Measurements from ENCODE around the gene APOA1. TPM values are rescaled to one million over a fixed set of nuclear protein-coding genes. Genes with fewer than 3 reads are reported as not detected.

Gene APOA1
- total and polyA plus RNA-seq, 10 of the 15 experiments (the other 5 are each of a cell fraction or from before 2014, with no cell fraction given), result 0.10 to 2.4 (median 0.24) TPM; not detected in 3

DNA sequence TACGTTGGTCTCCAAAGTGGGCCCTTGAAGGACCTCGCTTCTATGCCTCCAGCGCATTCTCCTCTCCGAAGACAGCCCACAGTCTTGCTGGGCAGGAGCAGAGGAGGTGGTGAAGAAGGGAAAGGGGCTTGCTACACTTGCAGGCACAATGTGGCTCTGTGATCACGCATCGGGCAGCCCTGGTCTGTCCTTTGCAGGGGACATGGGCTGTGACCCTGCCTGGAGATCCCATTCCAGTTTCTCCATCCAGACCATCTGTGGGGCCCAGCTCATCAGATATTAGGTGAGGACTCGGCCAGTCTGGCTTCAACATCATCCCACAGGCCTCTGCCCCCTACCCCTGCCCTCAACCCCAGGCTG lies 810 bp downstream of the APOA1 start:
- no peaks in the 10 kb centered on the region for H4K20me1 ChIP-seq (ENCODE audit: control insufficient read depth, insufficient read depth)
- 42% methylated on average over 7 of the region's 7 CpGs for WGBS (ENCODE audit: insufficient coverage, insufficient replicate concordance, low lambda C conversion rate, missing lambda C conversion rate)
- ChIA-PET RAD21 (ENCODE audit: unreplicated experiment) (interaction anchor here (0.8 to 2.7 kb wide), 15 partner anchors 14 to 308 kb away, joined by 3 to 56 read pairs (median 6); partner anchors contain the start of genes APOA5, PAFAH1B2 and ZPR1), SMC1A (ENCODE audit: uncharacterized antibody, unreplicated experiment) (interaction anchor here (1.1 to 2.8 kb wide), 12 partner anchors 16 to 394 kb away, joined by 3 to 42 read pairs (median 6); partner anchors contain the start of genes APOA5 and ZPR1), CTCF (interaction anchor here (0.6 to 7.3 kb wide), 29 partner anchors 10 to 390 kb away, joined by 3 to 183 read pairs (median 6); partner anchors contain the start of genes APOA4, APOA5, BUD13 and PAFAH1B2), POLR2A (interaction anchor here (1.3 to 3.0 kb wide), 6 partner anchors 14 to 395 kb away, joined by 3 to 10 read pairs (median 5); partner anchors contain the start of genes APOA5 and PCSK7)
- no peaks in the 10 kb centered on the region for H3K9me3 ChIP-seq (replicated peaks; ENCODE audit: control insufficient read depth, insufficient read depth, low read length)
- H3K4me3 ChIP-seq, result no peak overlapping the region
- no peak for TF ChIP-seq NR2F1 (conservative IDR thresholded peaks at IDR 0.05)
- TF ChIP-seq, protein P1, sequence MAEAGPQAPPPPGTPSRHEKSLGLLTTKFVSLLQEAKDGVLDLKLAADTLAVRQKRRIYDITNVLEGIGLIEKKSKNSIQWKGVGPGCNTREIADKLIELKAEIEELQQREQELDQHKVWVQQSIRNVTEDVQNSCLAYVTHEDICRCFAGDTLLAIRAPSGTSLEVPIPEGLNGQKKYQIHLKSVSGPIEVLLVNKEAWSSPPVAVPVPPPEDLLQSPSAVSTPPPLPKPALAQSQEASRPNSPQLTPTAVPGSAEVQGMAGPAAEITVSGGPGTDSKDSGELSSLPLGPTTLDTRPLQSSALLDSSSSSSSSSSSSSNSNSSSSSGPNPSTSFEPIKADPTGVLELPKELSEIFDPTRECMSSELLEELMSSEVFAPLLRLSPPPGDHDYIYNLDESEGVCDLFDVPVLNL (IDR thresholded peaks at IDR 0.05; ENCODE audit: low read depth, low read length), result no peak
- no peak for TF ChIP-seq NFIC (IDR thresholded peaks at IDR 0.05; ENCODE audit: low read depth, low read length)
- no peak for TF ChIP-seq FOXK2 (IDR thresholded peaks at IDR 0.05)
- no peak for TF ChIP-seq EGR1 (IDR thresholded peaks at IDR 0.05; ENCODE audit: borderline replicate concordance in 1 of 2, low read depth in 2 of 2, low read length in 2 of 2)
- no peak for TF ChIP-seq CHD4 (IDR thresholded peaks at IDR 0.05)
- FAIRE-seq, result no peak
- no peak for ATAC-seq
- no peak overlapping the region for H3K27ac ChIP-seq (ENCODE audit: control insufficient read depth, insufficient read depth)
- H2AFZ ChIP-seq (ENCODE audit: control insufficient read depth, low read depth, low read length), result no peak overlapping the region
- in situ Hi-C loops (cut with MboI), result no loop called here
- H3K27me3 ChIP-seq (replicated peaks in 1 of 2; ENCODE audit: control insufficient read depth in 2 of 2, insufficient read depth in 2 of 2, low read length in 1 of 2), result no peaks in the 10 kb centered on the region
- H3K79me2 ChIP-seq (ENCODE audit: control insufficient read depth, insufficient read depth, low read length), result no peaks in the 10 kb centered on the region
- intact Hi-C loops (cut with micrococcal nuclease; ENCODE audit: unreplicated experiment), result loop anchor here (1.0 to 5.0 kb wide), 4 partner anchors 45 to 391 kb away; partner anchors contain the start of gene APOA5
- no peaks in the 10 kb centered on the region for H3K36me3 ChIP-seq (ENCODE audit: control insufficient read depth in 2 of 2, insufficient read depth in 2 of 2, low read length in 1 of 2)
- no TSS peak for BruUV-seq (replicated peaks)
- H3K4me2 ChIP-seq (ENCODE audit: control insufficient read depth, insufficient read depth), result no peak overlapping the region
- H3K9ac ChIP-seq (ENCODE audit: control insufficient read depth, insufficient read depth, low read length), result no peak overlapping the region; the same call in 1 of the 2 replicates
- no peak for DNase-seq (ENCODE audit: low read depth, low spot score)
- H3K4me1 ChIP-seq (ENCODE audit: control insufficient read depth, insufficient read depth, low read length), result peaks cover 8% of the 10 kb centered on the region; the same call in 1 of the 2 replicates
